HEK293 (cell line): ENCODE measurements around the gene SLC9A2.

Experiments used
- CTCF ChIA-PET: fragments of 350-600 bp; formaldehyde crosslinking; extraction: SDS; loops from one replicate; lab custom pipeline; 2021; ENCODE audit warnings: antibody characterized with exemption; lab: Yijun Ruan, JAX
- POLR2A ChIA-PET: fragments of 300-600 bp; formaldehyde crosslinking; extraction: SDS; loops from one replicate; lab custom pipeline; 2020; ENCODE audit warnings: antibody characterized with exemption, inconsistent platforms; lab: Yijun Ruan, JAX
- H3K27ac ChIP-seq: fragments of 200-500 bp; sonication (Bioruptor generic); 2 replicates; pipeline ENCODE4 v1.5.1; 2014; ENCODE audit warnings: low read depth, low read length, control low read depth, inconsistent platforms; ENCODE audit errors: extremely low read depth
- H3K36me3 ChIP-seq, 2 experiments: fragments of 200-500 bp in 1 of 2; sonication (Bioruptor generic) in 1 of 2; 1 replicate in 1 of 2; 2 replicates in 1 of 2; pipeline ENCODE4 v1.5.1; 2014 to 2017; ENCODE audit warnings: inconsistent platforms in 2 of 2, low read length in 2 of 2; ENCODE audit not compliant: control insufficient read depth in 2 of 2, insufficient read depth in 1 of 2
- H3K4me1 ChIP-seq: fragments of 200-500 bp; sonication (Bioruptor generic); 2 replicates; pipeline ENCODE4 v1.5.1; 2014; ENCODE audit warnings: mild to moderate bottlenecking, low read length, inconsistent platforms; ENCODE audit not compliant: control insufficient read depth, insufficient read depth
- H3K4me3 ChIP-seq: 2 replicates; pipeline ENCODE4 v1.5.1; 2011; ENCODE audit warnings: low read depth, mild to moderate bottlenecking, control low read depth, low read length, moderate library complexity
- H3K9me3 ChIP-seq: fragments of 200-500 bp; sonication (Bioruptor generic); 2 replicates; pipeline ENCODE4 v1.5.1; 2014; ENCODE audit warnings: low read depth, low read length, inconsistent platforms; ENCODE audit not compliant: control insufficient read depth, insufficient read depth
- KLF10 ChIP-seq: fragments of 450-650 bp; IDR thresholded peaks from 2 replicates; pipeline ENCODE4 v1.5.1; 2018; ENCODE audit warnings: missing biosample characterization, mild to moderate bottlenecking, missing genetic modification characterization
- KLF8 ChIP-seq: fragments of 450-650 bp; formaldehyde crosslinking; IDR thresholded peaks from 2 replicates; pipeline ENCODE4 v1.5.1; 2016; ENCODE audit warnings: missing biosample characterization, missing genetic modification characterization
- YY2 ChIP-seq: fragments of 450-650 bp; formaldehyde crosslinking; IDR thresholded peaks from 2 replicates; pipeline ENCODE4 v1.5.1; 2016; ENCODE audit warnings: missing biosample characterization, missing genetic modification characterization
- ZEB2 ChIP-seq: fragments of 450-650 bp; formaldehyde crosslinking; IDR thresholded peaks from 2 replicates; pipeline ENCODE4 v1.5.1; 2016; ENCODE audit warnings: missing biosample characterization, missing genetic modification characterization
- ZNF138 ChIP-seq: fragments of 450-650 bp; formaldehyde crosslinking; IDR thresholded peaks from 2 replicates; pipeline ENCODE4 v1.5.1; 2016; ENCODE audit warnings: missing biosample characterization, missing genetic modification characterization, borderline replicate concordance
- ZNF155 ChIP-seq: fragments of 450-650 bp; formaldehyde crosslinking; IDR thresholded peaks from 2 replicates; pipeline ENCODE4 v1.5.1; 2016; ENCODE audit warnings: missing biosample characterization, missing genetic modification characterization
- ZNF660 ChIP-seq: fragments of 450-650 bp; IDR thresholded peaks from 2 replicates; pipeline ENCODE4 v1.5.1; 2018; ENCODE audit warnings: missing biosample characterization, mild to moderate bottlenecking, missing genetic modification characterization
- ZNF670 ChIP-seq: fragments of 450-650 bp; formaldehyde crosslinking; IDR thresholded peaks from 2 replicates; pipeline ENCODE4 v1.5.1; 2016; ENCODE audit warnings: missing biosample characterization, missing genetic modification characterization, low read depth
- TF ChIP-seq, protein P1 (sequence below): fragments of 450-650 bp; formaldehyde crosslinking; IDR thresholded peaks from 2 replicates; pipeline ENCODE4 v1.5.1; 2016; ENCODE audit warnings: missing biosample characterization, missing genetic modification characterization, borderline replicate concordance
- TF ChIP-seq, protein P2 (sequence below): fragments of 450-650 bp; formaldehyde crosslinking; IDR thresholded peaks from 2 replicates; pipeline ENCODE4 v1.5.0; 2017; ENCODE audit warnings: missing biosample characterization, missing genetic modification characterization, borderline replicate concordance
- TF ChIP-seq, protein P3 (sequence below): fragments of 450-650 bp; IDR thresholded peaks from 2 replicates; pipeline ENCODE4 v1.5.1; 2018; ENCODE audit warnings: missing biosample characterization, missing genetic modification characterization
- TF ChIP-seq, protein P4 (sequence below): IDR thresholded peaks from 2 replicates; pipeline ENCODE4 v1.6.1; 2011; ENCODE audit warnings: mild to moderate bottlenecking, low read depth, low read length, borderline replicate concordance

The SLC9A2 gene

DNA sequence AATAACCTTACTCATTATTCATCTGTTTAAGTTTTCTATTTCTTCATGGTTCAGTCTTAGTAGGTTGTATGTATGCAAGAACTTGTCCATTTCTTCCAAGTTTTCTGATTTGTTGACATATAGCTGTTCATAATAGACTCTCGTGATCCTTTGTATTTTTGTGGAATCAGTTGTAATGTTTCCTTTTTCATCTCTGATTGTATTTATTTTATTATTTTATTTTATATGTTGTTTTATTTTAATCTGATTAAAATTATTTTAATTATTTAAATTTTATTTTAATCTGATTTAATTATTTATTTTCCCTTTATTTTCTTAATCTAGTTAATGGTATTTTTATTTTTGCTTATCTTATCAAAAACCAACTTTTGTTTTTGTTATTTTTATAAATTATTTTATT is 43.5 kb upstream of the SLC9A2 start (continued):
- TF ChIP-seq, protein P1, sequence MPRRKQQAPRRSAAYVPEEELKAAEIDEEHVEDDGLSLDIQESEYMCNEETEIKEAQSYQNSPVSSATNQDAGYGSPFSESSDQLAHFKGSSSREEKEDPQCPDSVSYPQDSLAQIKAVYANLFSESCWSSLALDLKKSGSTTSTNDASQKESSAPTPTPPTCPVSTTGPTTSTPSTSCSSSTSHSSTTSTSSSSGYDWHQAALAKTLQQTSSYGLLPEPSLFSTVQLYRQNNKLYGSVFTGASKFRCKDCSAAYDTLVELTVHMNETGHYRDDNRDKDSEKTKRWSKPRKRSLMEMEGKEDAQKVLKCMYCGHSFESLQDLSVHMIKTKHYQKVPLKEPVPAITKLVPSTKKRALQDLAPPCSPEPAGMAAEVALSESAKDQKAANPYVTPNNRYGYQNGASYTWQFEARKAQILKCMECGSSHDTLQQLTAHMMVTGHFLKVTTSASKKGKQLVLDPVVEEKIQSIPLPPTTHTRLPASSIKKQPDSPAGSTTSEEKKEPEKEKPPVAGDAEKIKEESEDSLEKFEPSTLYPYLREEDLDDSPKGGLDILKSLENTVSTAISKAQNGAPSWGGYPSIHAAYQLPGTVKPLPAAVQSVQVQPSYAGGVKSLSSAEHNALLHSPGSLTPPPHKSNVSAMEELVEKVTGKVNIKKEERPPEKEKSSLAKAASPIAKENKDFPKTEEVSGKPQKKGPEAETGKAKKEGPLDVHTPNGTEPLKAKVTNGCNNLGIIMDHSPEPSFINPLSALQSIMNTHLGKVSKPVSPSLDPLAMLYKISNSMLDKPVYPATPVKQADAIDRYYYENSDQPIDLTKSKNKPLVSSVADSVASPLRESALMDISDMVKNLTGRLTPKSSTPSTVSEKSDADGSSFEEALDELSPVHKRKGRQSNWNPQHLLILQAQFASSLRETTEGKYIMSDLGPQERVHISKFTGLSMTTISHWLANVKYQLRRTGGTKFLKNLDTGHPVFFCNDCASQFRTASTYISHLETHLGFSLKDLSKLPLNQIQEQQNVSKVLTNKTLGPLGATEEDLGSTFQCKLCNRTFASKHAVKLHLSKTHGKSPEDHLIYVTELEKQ, result no peak
- TF ChIP-seq ZNF670 (tag by site-specific recombination), result no peak
- TF ChIP-seq, protein P2, sequence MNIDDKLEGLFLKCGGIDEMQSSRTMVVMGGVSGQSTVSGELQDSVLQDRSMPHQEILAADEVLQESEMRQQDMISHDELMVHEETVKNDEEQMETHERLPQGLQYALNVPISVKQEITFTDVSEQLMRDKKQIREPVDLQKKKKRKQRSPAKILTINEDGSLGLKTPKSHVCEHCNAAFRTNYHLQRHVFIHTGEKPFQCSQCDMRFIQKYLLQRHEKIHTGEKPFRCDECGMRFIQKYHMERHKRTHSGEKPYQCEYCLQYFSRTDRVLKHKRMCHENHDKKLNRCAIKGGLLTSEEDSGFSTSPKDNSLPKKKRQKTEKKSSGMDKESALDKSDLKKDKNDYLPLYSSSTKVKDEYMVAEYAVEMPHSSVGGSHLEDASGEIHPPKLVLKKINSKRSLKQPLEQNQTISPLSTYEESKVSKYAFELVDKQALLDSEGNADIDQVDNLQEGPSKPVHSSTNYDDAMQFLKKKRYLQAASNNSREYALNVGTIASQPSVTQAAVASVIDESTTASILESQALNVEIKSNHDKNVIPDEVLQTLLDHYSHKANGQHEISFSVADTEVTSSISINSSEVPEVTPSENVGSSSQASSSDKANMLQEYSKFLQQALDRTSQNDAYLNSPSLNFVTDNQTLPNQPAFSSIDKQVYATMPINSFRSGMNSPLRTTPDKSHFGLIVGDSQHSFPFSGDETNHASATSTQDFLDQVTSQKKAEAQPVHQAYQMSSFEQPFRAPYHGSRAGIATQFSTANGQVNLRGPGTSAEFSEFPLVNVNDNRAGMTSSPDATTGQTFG (tag by site-specific recombination), result no peak
- TF ChIP-seq ZEB2 (tag by site-specific recombination), result no peak
- no peak for TF ChIP-seq KLF10 (tag by site-specific recombination)
- TF ChIP-seq, all 188 proteins: peak for 0

DNA sequence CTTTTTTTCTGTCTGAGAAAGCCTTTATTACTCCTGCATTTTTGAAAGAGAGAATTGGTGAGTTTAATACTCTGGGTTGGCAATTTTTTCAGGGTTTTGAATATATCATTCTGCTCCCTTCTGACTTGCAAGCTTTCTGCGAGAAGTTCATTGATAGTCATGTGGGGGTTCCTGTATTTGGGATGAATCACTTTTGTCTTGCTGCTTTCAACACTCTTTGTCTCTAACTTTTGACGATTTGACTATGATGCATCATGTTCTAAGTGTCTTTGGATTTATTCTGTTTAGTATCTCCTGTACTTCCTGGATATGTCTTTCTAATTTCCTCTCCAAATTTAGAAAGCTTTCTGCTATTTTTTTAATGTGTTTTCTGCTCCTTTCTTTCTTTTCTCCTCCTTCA is 41.0 kb upstream of the SLC9A2 start:
- Histone ChIP-seq H3K9me3 (no peaks in the 10 kb centered on the region), H3K4me1 (no peaks in the 10 kb centered on the region), H3K27ac (no peak overlapping the region), H3K36me3 (no peaks in the 10 kb centered on the region), H3K4me3 (no peak overlapping the region)
- ChIA-PET CTCF (interaction anchor here (0.7 to 1.0 kb wide), 3 partner anchors 36 to 124 kb away, joined by 3 to 4 read pairs (median 3); no protein-coding TSS in a partner anchor), POLR2A (no interaction called here)
- TF ChIP-seq, protein P3, sequence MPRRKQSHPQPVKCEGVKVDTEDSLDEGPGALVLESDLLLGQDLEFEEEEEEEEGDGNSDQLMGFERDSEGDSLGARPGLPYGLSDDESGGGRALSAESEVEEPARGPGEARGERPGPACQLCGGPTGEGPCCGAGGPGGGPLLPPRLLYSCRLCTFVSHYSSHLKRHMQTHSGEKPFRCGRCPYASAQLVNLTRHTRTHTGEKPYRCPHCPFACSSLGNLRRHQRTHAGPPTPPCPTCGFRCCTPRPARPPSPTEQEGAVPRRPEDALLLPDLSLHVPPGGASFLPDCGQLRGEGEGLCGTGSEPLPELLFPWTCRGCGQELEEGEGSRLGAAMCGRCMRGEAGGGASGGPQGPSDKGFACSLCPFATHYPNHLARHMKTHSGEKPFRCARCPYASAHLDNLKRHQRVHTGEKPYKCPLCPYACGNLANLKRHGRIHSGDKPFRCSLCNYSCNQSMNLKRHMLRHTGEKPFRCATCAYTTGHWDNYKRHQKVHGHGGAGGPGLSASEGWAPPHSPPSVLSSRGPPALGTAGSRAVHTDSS (tag by site-specific recombination), result no peak
- TF ChIP-seq ZNF670 (tag by site-specific recombination) (no peak), YY2 (tag by site-specific recombination) (no peak), ZNF155 (tag by site-specific recombination) (no peak), ZNF138 (tag by site-specific recombination) (no peak), ZNF660 (no peak)

DNA sequence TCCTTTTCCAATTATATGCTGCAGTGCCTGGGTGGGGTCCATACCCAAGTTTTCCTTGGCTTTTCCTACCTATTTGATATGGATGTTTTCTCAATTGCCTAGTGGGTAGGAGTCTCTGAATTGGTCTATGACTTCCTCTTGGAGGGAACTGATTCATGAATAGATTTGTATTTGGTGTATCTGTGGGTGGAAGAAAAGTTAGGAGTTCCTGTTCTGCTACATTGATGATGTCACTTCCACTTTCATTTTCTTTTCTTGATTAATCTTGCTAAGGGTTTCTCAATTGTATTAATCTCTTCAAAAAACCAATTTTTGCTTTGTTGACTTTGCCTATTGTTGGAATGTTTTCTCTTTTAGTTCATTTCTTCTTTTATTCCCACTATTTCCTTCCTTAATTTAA is 37.4 kb upstream of the SLC9A2 start:
- Histone ChIP-seq H3K4me1 (no peaks in the 10 kb centered on the region), H3K4me3 (no peak overlapping the region)
- POLR2A ChIA-PET, result no interaction called here

More for the DNA sequence above, 37.4 kb upstream of the SLC9A2 start:
- TF ChIP-seq, protein P4, sequence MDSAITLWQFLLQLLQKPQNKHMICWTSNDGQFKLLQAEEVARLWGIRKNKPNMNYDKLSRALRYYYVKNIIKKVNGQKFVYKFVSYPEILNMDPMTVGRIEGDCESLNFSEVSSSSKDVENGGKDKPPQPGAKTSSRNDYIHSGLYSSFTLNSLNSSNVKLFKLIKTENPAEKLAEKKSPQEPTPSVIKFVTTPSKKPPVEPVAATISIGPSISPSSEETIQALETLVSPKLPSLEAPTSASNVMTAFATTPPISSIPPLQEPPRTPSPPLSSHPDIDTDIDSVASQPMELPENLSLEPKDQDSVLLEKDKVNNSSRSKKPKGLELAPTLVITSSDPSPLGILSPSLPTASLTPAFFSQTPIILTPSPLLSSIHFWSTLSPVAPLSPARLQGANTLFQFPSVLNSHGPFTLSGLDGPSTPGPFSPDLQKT, result no peak
- no peak for TF ChIP-seq KLF8 (tag by site-specific recombination)
- CTCF ChIA-PET, result interaction anchor here (0.6 kb wide), 1 partner anchor 72 kb away, joined by 3 read pairs; no protein-coding TSS in a partner anchor
- H3K9me3 ChIP-seq, result no peaks in the 10 kb centered on the region
- no peak overlapping the region for H3K27ac ChIP-seq
- no peaks in the 10 kb centered on the region for H3K36me3 ChIP-seq
